Mesenchymal stem cell (in vitro differentiated cells and primary cell): ENCODE results near the gene YBX3.

Experiments
- DNase-seq: peaks from one replicate; pipeline ENCODE4 v3.0.0-alpha.2; 2013
- H2AFZ ChIP-seq: one replicate; pipeline ENCODE4 v1.6.1; 2013; ENCODE audit warnings: low read depth, mild to moderate bottlenecking, control low read depth, inconsistent platforms, low read length, moderate library complexity
- H2AK5ac ChIP-seq: 2 replicates; pipeline ENCODE4 v1.6.1; 2013; ENCODE audit warnings: low read length, moderate library complexity, mild to moderate bottlenecking, inconsistent platforms; ENCODE audit not compliant: severe bottlenecking
- H2BK120ac ChIP-seq: one replicate; pipeline ENCODE4 v1.6.1; 2013; ENCODE audit warnings: low read depth, mild to moderate bottlenecking, inconsistent platforms, low read length, moderate library complexity
- H2BK12ac ChIP-seq, 2 experiments: one replicate each; pipeline ENCODE4 v1.6.1; 2013; ENCODE audit warnings: inconsistent platforms in 2 of 2, low read length in 2 of 2, mild to moderate bottlenecking in 2 of 2, moderate library complexity in 2 of 2, control low read depth in 1 of 2
- H2BK15ac ChIP-seq: one replicate; pipeline ENCODE4 v1.6.1; 2013; ENCODE audit warnings: mild to moderate bottlenecking, low read depth, inconsistent platforms; ENCODE audit not compliant: poor library complexity, severe bottlenecking
- H2BK5ac ChIP-seq: 2 replicates; pipeline ENCODE4 v1.6.1; 2013; ENCODE audit warnings: low read depth, mild to moderate bottlenecking, low read length, control low read depth, inconsistent platforms; ENCODE audit not compliant: poor library complexity, severe bottlenecking
- H3K14ac ChIP-seq, 2 experiments: one replicate each; pipeline ENCODE4 v1.6.1; 2013; ENCODE audit warnings: inconsistent platforms in 2 of 2, low read length in 2 of 2, control low read depth in 1 of 2, mild to moderate bottlenecking in 1 of 2, moderate library complexity in 1 of 2
- H3K18ac ChIP-seq, 2 experiments: one replicate each; pipeline ENCODE4 v1.6.1; 2013; ENCODE audit warnings: inconsistent platforms in 2 of 2, low read length in 2 of 2, control low read depth in 1 of 2, low read depth in 1 of 2, mild to moderate bottlenecking in 1 of 2
- H3K23ac ChIP-seq, 2 experiments: one replicate each; pipeline ENCODE4 v1.6.1; 2013; ENCODE audit warnings: inconsistent platforms in 2 of 2, low read length in 2 of 2, mild to moderate bottlenecking in 2 of 2, moderate library complexity in 2 of 2, control low read depth in 1 of 2
- H3K27ac ChIP-seq: 2 replicates; pipeline ENCODE4 v1.5.1; 2013; ENCODE audit warnings: mild to moderate bottlenecking, moderate library complexity, low read length, control low read depth, inconsistent platforms; ENCODE audit not compliant: poor library complexity, severe bottlenecking
- H3K27me3 ChIP-seq, 2 experiments: 2 replicates each; pipeline versions ENCODE4 v1.6.1 to v1.7.0; 2013; ENCODE audit warnings: low read length in 2 of 2, mild to moderate bottlenecking in 2 of 2, moderate library complexity in 2 of 2, control low read depth in 1 of 2, inconsistent platforms in 1 of 2; ENCODE audit not compliant: control insufficient read depth in 1 of 2, insufficient read depth in 1 of 2
- H3K36me3 ChIP-seq, 2 experiments: 2 replicates each; pipeline versions ENCODE4 v1.6.1 to v1.7.0; 2013; ENCODE audit warnings: low read length in 2 of 2, control low read depth in 1 of 2, inconsistent platforms in 1 of 2, low read depth in 1 of 2, mild to moderate bottlenecking in 1 of 2; ENCODE audit not compliant: insufficient read depth in 2 of 2, control insufficient read depth in 1 of 2
- H3K4ac ChIP-seq, 2 experiments: one replicate each; pipeline ENCODE4 v1.6.1; 2013; ENCODE audit warnings: inconsistent platforms in 2 of 2, low read length in 2 of 2, mild to moderate bottlenecking in 2 of 2, moderate library complexity in 2 of 2, control low read depth in 1 of 2, low read depth in 1 of 2
- H3K4me1 ChIP-seq: 2 replicates; pipeline ENCODE4 v1.6.1; 2013; ENCODE audit warnings: low read depth, low read length, control low read depth; ENCODE audit not compliant: control insufficient read depth, insufficient read depth
- H3K4me2 ChIP-seq: 2 replicates; pipeline ENCODE4 v1.6.1; 2013; ENCODE audit warnings: low read length, mild to moderate bottlenecking, inconsistent platforms; ENCODE audit not compliant: poor library complexity, severe bottlenecking
- H3K4me3 ChIP-seq, 2 experiments: 2 replicates each; pipeline versions ENCODE4 v1.5.1 to v1.7.0; 2013; ENCODE audit warnings: low read length in 2 of 2, mild to moderate bottlenecking in 2 of 2, control low read depth in 1 of 2, low read depth in 1 of 2; ENCODE audit not compliant: insufficient read depth in 1 of 2
- H3K79me1 ChIP-seq: replicated peaks from 2 replicates; pipeline ENCODE4 v1.6.1; 2013; ENCODE audit warnings: mild to moderate bottlenecking, control low read depth, low read length, inconsistent platforms; ENCODE audit not compliant: poor library complexity, severe bottlenecking
- H3K9ac ChIP-seq: 2 replicates; pipeline ENCODE4 v1.7.0; 2013; ENCODE audit warnings: mild to moderate bottlenecking, low read length, moderate library complexity
- H3K9me3 ChIP-seq: 2 replicates; pipeline ENCODE4 v1.7.0; 2013; ENCODE audit warnings: mild to moderate bottlenecking, low read length; ENCODE audit not compliant: control insufficient read depth
- H4K8ac ChIP-seq: one replicate; pipeline ENCODE4 v1.6.1; 2013; ENCODE audit warnings: inconsistent platforms, mild to moderate bottlenecking, low read length, moderate library complexity
- H4K91ac ChIP-seq: one replicate; pipeline ENCODE4 v1.6.1; 2013; ENCODE audit warnings: mild to moderate bottlenecking, low read length, inconsistent platforms
- WGBS: methylation state at CpG from one replicate; pipeline ENCODE4 v1.1.7; 2013; ENCODE audit warnings: mixed read lengths; 5-methylcytosine and 5-hydroxymethylcytosine counted together

The YBX3 gene

GRCh38 chr12:10697862-10698261 is 25.3 kb downstream of the YBX3 start:
- Histone ChIP-seq H2AFZ (no peak overlapping the region), H4K91ac (no peak overlapping the region), H3K14ac (no peak overlapping the region), H3K4me1 (no peaks in the 10 kb centered on the region), H3K23ac (no peak overlapping the region), H2BK12ac (no peak overlapping the region), H2BK120ac (no peak overlapping the region), H3K4me3 (no peak overlapping the region), H3K79me1 (peaks cover 6% of the 10 kb centered on the region), H3K9me3 (no peaks in the 10 kb centered on the region), H2BK15ac (no peak overlapping the region), H2BK5ac (no peak overlapping the region), H3K4me2 (no peak overlapping the region), H3K27me3 (no peaks in the 10 kb centered on the region), H4K8ac (no peak overlapping the region), H2AK5ac (no peak overlapping the region), H3K9ac (no peak overlapping the region), H3K4ac (no peak overlapping the region), H3K27ac (no peak overlapping the region), H3K18ac (no peak overlapping the region), H3K36me3 (peaks cover 16 to 91% of the 10 kb centered on the region in 2 experiments)
- no CpG with 5 or more reads among the region's 1 CpG for WGBS
- no peak for DNase-seq

GRCh38 chr12:10697156-10697555 is 26.0 kb downstream of the YBX3 start:
- no peak overlapping the region for H2BK5ac ChIP-seq
- H2BK12ac ChIP-seq = no peak overlapping the region
- H3K9me3 ChIP-seq = no peaks in the 10 kb centered on the region
- H2BK120ac ChIP-seq = no peak overlapping the region
- H4K8ac ChIP-seq = no peak overlapping the region
- no peak overlapping the region for H3K27ac ChIP-seq
- H4K91ac ChIP-seq = no peak overlapping the region
- H2BK15ac ChIP-seq = no peak overlapping the region
- WGBS = 100% methylated on average over 2 of the region's 2 CpGs
- H3K4me1 ChIP-seq = no peaks in the 10 kb centered on the region
- no peaks in the 10 kb centered on the region for H3K27me3 ChIP-seq
- H3K18ac ChIP-seq = no peak overlapping the region
- no peak overlapping the region for H3K23ac ChIP-seq
- peaks cover 14 to 84% of the 10 kb centered on the region in 2 experiments for H3K36me3 ChIP-seq
- no peak overlapping the region for H3K9ac ChIP-seq
- H2AFZ ChIP-seq = no peak overlapping the region
- H3K14ac ChIP-seq = no peak overlapping the region
- H2AK5ac ChIP-seq = no peak overlapping the region
- no peak overlapping the region for H3K4me3 ChIP-seq
- H3K4me2 ChIP-seq = no peak overlapping the region
- peaks cover 6% of the 10 kb centered on the region for H3K79me1 ChIP-seq
- no peak for DNase-seq
- H3K4ac ChIP-seq = no peak overlapping the region

- Histone ChIP-seq H3K4ac (no peak overlapping the region), H2BK5ac (no peak overlapping the region), H2BK12ac (no peak overlapping the region), H3K4me2 (no peak overlapping the region), H2AFZ (no peak overlapping the region), H3K4me3 (no peak overlapping the region), H3K9ac (no peak overlapping the region), H3K18ac (no peak overlapping the region), H2BK15ac (no peak overlapping the region), H3K14ac (no peak overlapping the region), H4K8ac (no peak overlapping the region), H3K27ac (no peak overlapping the region), H2AK5ac (no peak overlapping the region), H3K9me3 (no peaks in the 10 kb centered on the region), H3K36me3 (peaks cover 4 to 38% of the 10 kb centered on the region in 2 experiments), H3K79me1 (no peaks in the 10 kb centered on the region), H2BK120ac (no peak overlapping the region), H3K4me1 (no peaks in the 10 kb centered on the region), H3K27me3 (no peaks in the 10 kb centered on the region), H4K91ac (no peak overlapping the region), H3K23ac (no peak overlapping the region)
- DNase-seq = no peak
- 100% methylated on average over 2 of the region's 2 CpGs for WGBS
Measured at GRCh38 chr12:10690906-10691305, 32.2 kb downstream of the YBX3 start.

GRCh38 chr12:10689146-10689545 is 34.0 kb downstream of the YBX3 start:
- no peak overlapping the region for H2BK5ac ChIP-seq
- peaks cover 0 to 22% of the 10 kb centered on the region in 2 experiments for H3K36me3 ChIP-seq
- H3K4me3 ChIP-seq = no peak overlapping the region
- no peak overlapping the region for H3K23ac ChIP-seq
- H2AK5ac ChIP-seq = no peak overlapping the region
- no peak overlapping the region for H4K8ac ChIP-seq
- H3K4me1 ChIP-seq = no peaks in the 10 kb centered on the region
- H3K9me3 ChIP-seq = no peaks in the 10 kb centered on the region
- no peaks in the 10 kb centered on the region for H3K79me1 ChIP-seq
- no peak for DNase-seq
- H3K27me3 ChIP-seq = no peaks in the 10 kb centered on the region
- no peak overlapping the region for H3K27ac ChIP-seq
- H2AFZ ChIP-seq = no peak overlapping the region
- no peak overlapping the region for H3K18ac ChIP-seq
- H2BK15ac ChIP-seq = no peak overlapping the region
- 100% methylated on average over 1 of the region's 2 CpGs for WGBS
- H4K91ac ChIP-seq = no peak overlapping the region
- no peak overlapping the region for H2BK12ac ChIP-seq
- H2BK120ac ChIP-seq = no peak overlapping the region
- H3K4ac ChIP-seq = no peak overlapping the region
- H3K4me2 ChIP-seq = no peak overlapping the region
- H3K9ac ChIP-seq = no peak overlapping the region
- no peak overlapping the region for H3K14ac ChIP-seq
